ENCODE results near the gene MT1G.

DNA sequence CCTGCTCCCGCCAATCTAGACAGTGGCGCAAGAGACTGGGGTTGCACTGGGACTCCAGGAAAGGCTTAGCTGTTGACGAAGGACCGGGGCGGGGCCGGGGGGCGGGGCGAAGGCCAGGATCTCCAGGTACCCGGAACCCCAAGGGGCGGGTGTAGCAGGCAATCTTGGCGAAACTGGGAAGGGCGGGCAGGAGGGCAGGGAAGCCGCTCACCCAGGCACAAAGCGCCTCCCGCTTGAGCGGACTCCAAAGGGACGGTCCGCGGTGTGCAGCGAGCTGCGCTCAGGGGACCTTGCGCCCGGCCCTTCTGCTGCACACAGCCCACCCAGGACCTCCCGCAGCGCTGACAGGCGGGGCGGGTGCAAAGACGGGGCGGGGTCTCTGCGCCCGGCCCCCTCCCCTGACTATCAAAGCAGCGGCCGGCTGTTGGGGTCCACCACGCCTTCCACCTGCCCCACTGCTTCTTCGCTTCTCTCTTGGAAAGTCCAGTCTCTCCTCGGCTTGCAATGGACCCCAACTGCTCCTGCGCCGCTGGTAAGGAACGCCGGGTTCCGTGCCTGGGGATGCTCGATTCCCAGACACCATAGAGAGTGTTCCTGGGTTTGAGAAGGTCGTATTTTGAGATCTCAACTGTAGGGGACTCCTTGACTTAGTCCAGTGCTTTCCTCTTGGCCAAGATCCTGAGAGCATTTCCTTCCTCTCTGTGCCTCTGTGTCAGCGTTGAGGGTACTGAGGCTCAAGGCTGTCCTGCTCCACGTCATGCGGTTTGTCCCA is 10.1 kb downstream of the MT1G start, which contains the start of gene MT1F:
- TF ChIP-seq, protein P1, sequence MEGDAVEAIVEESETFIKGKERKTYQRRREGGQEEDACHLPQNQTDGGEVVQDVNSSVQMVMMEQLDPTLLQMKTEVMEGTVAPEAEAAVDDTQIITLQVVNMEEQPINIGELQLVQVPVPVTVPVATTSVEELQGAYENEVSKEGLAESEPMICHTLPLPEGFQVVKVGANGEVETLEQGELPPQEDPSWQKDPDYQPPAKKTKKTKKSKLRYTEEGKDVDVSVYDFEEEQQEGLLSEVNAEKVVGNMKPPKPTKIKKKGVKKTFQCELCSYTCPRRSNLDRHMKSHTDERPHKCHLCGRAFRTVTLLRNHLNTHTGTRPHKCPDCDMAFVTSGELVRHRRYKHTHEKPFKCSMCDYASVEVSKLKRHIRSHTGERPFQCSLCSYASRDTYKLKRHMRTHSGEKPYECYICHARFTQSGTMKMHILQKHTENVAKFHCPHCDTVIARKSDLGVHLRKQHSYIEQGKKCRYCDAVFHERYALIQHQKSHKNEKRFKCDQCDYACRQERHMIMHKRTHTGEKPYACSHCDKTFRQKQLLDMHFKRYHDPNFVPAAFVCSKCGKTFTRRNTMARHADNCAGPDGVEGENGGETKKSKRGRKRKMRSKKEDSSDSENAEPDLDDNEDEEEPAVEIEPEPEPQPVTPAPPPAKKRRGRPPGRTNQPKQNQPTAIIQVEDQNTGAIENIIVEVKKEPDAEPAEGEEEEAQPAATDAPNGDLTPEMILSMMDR (IDR thresholded peaks at IDR 0.05; ENCODE audit: insufficient read depth, low read length), result no peak
- TF ChIP-seq POLR2AphosphoS5 (IDR thresholded peaks at IDR 0.05; ENCODE audit: low read depth), result no peak
- TF ChIP-seq, protein P2, sequence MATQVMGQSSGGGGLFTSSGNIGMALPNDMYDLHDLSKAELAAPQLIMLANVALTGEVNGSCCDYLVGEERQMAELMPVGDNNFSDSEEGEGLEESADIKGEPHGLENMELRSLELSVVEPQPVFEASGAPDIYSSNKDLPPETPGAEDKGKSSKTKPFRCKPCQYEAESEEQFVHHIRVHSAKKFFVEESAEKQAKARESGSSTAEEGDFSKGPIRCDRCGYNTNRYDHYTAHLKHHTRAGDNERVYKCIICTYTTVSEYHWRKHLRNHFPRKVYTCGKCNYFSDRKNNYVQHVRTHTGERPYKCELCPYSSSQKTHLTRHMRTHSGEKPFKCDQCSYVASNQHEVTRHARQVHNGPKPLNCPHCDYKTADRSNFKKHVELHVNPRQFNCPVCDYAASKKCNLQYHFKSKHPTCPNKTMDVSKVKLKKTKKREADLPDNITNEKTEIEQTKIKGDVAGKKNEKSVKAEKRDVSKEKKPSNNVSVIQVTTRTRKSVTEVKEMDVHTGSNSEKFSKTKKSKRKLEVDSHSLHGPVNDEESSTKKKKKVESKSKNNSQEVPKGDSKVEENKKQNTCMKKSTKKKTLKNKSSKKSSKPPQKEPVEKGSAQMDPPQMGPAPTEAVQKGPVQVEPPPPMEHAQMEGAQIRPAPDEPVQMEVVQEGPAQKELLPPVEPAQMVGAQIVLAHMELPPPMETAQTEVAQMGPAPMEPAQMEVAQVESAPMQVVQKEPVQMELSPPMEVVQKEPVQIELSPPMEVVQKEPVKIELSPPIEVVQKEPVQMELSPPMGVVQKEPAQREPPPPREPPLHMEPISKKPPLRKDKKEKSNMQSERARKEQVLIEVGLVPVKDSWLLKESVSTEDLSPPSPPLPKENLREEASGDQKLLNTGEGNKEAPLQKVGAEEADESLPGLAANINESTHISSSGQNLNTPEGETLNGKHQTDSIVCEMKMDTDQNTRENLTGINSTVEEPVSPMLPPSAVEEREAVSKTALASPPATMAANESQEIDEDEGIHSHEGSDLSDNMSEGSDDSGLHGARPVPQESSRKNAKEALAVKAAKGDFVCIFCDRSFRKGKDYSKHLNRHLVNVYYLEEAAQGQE (IDR thresholded peaks at IDR 0.05; ENCODE audit: insufficient replicate concordance, low read depth), result no peak
- TF ChIP-seq SPI1 (IDR thresholded peaks at IDR 0.05; ENCODE audit: borderline replicate concordance, low read depth), result no peak
- no peak for TF ChIP-seq GABPA (IDR thresholded peaks at IDR 0.05; ENCODE audit: low read depth)

Data from HL-60 (cell line).